AG09309 (cell line): ENCODE data around the gene MAP2K1.

ENCODE experiments used
- DNase-seq: peaks from one replicate; pipeline ENCODE4 v3.0.0-alpha.2; 2010; ENCODE audit warnings: low read depth
- H3K4me3 ChIP-seq: 2 replicates; pipeline ENCODE4 v1.5.1; 2011; ENCODE audit warnings: mild to moderate bottlenecking, low read depth, low read length, moderate library complexity; ENCODE audit not compliant: control insufficient read depth
- TF ChIP-seq, protein P1 (sequence below): IDR thresholded peaks from 2 replicates; pipeline ENCODE4 v1.5.1; 2011; ENCODE audit warnings: mild to moderate bottlenecking, low read depth, low read length, inconsistent platforms; ENCODE audit not compliant: insufficient read depth, control insufficient read depth; ENCODE audit errors: missing control alignments

Gene MAP2K1

DNA sequence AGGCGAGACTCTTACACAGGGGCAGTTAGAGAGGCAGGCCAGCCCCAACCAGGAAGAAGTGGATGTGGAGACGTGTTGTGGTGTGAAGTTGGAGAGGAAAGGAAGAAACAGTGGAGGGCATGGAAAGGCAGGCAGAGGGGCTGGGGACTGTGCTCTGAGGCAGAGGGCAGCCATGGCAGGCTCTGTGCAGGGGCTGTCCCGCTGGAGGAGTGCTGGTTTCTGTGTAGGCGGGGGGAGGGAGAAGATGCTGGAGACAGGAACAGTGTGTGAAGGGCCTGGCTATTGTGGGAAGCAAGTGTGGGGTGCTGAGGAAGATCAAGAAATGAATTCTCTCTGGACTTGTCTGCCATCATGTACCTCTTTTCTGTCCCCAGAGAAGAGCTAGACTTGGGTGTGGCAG, 89.8 kb downstream of the MAP2K1 start:
- TF ChIP-seq, protein P1, sequence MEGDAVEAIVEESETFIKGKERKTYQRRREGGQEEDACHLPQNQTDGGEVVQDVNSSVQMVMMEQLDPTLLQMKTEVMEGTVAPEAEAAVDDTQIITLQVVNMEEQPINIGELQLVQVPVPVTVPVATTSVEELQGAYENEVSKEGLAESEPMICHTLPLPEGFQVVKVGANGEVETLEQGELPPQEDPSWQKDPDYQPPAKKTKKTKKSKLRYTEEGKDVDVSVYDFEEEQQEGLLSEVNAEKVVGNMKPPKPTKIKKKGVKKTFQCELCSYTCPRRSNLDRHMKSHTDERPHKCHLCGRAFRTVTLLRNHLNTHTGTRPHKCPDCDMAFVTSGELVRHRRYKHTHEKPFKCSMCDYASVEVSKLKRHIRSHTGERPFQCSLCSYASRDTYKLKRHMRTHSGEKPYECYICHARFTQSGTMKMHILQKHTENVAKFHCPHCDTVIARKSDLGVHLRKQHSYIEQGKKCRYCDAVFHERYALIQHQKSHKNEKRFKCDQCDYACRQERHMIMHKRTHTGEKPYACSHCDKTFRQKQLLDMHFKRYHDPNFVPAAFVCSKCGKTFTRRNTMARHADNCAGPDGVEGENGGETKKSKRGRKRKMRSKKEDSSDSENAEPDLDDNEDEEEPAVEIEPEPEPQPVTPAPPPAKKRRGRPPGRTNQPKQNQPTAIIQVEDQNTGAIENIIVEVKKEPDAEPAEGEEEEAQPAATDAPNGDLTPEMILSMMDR = no peak
- no peak overlapping the region for H3K4me3 ChIP-seq
- no peak for DNase-seq

DNA sequence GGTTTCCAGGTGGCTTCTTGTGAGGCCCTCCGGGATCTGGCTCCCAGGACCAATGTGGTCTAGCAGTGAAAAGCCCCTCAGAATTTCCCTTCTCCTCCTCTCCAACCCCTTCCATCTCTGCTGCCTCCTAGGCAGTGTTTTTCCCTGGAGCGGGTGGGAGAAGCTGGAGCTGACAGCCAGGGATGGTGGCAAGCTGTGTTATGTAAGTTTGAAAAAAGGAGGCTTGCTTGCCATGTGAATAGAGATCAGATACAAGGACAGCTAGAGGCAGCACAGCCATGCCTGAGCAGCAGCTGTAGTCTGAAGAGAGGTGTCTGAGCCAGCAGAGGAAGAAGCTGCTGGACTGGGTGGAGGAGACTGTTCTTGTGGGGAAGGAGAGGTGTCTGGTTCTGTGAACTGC, 90.3 kb downstream of the MAP2K1 start:
- no peak for DNase-seq
- H3K4me3 ChIP-seq = no peak overlapping the region
- TF ChIP-seq, protein P1 = no peak

DNA sequence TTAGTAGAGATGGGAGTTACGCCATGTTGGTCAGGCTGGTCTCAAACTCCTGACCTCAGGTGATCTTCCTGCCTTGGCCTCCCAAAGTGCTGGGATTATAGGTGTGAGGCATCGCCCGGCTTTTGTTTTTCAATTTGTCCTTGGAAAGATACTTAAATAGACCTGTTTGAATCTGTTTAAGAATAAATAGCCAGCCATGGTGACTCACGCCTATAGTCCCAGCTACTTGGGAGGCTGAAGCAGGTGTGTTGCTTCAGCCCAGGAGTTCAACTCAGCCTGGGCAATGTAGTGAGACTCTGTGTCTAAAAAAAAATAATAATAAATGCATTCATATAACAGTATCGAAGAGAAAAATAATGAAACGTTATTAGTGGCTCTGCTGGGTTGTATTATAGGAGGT, 93.6 kb downstream of the MAP2K1 start:
- H3K4me3 ChIP-seq = no peak overlapping the region
- no peak for DNase-seq
- TF ChIP-seq, protein P1 = no peak

DNA sequence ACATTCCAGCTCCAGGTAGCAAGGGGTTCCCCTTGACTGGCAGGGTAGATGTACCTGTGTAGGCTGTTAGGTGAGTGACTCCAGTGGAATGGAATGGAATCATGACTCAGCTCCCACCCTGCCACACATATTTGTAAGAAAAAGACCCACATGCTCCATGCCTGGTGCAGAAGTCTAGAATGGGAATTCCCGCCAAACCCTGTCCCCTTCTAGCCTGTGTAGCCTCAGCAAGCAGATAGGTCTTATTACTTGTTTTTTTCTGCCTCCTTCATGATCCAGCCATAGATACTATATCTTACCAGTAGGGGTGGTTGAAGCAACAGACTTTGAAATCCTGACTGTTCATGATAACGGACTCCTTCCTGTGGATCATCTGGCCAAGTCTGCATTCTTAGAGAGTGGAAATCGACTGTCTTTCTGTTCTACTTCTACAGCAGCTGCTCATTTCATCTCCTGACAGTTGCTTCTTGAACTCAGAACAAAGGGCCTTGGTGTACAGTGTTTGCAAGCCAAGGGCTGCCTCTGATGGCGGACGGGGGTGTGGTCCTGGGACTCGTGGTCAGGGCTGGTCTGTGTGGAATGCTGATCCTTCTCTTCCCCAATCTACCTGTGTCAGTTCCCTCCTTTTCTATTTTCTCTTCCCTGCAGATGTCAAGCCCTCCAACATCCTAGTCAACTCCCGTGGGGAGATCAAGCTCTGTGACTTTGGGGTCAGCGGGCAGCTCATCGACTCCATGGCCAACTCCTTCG, 94.6 kb downstream of the MAP2K1 start:
- TF ChIP-seq, protein P1 = no peak
- no peak for DNase-seq
- no peak overlapping the region for H3K4me3 ChIP-seq

DNA sequence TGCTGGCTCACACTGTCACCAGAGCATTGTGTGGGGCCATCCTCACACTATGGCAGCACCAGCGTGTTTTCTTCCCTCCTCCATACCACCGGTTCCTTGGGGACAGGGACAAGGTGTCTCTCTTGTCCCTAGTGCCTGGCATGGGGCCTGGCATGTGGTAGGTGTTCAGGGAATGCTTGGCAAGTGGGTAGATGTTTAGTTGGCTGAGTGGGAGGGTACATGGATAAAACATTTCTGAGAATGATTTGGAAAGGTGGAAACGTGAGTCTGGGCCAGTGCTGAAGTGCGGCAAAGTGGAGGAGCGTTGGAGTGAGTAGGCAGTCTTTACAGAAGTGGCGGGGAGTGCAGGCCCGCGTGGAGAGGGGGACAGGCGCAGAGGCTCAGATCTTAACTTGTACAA, 95.8 kb downstream of the MAP2K1 start:
- no peak for DNase-seq
- no peak overlapping the region for H3K4me3 ChIP-seq
- TF ChIP-seq, protein P1 = no peak

DNA sequence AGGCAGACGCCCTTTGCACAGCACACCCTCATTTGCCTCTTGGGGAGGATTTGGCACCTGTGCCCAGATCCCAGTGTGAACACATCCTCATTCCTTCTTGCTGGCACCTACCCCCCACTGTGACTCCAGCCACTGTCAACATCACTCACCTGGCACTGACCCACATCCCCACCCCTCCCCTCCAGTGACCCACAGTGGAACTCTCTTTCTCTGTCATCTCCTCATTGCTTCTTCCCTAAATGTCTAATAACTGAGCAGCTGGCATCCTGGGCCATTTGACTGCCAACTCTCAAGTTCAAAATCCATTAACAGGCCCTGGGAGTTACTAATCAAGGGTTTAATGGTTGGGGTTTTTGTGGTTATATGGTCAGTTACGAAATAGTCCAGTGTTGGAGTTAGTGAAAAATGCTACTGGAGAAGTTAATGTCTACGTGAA, 96.4 kb downstream of the MAP2K1 start:
- H3K4me3 ChIP-seq = no peak overlapping the region
- peak; percentile 46 for DNase-seq
- TF ChIP-seq, protein P1 = no peak

DNA sequence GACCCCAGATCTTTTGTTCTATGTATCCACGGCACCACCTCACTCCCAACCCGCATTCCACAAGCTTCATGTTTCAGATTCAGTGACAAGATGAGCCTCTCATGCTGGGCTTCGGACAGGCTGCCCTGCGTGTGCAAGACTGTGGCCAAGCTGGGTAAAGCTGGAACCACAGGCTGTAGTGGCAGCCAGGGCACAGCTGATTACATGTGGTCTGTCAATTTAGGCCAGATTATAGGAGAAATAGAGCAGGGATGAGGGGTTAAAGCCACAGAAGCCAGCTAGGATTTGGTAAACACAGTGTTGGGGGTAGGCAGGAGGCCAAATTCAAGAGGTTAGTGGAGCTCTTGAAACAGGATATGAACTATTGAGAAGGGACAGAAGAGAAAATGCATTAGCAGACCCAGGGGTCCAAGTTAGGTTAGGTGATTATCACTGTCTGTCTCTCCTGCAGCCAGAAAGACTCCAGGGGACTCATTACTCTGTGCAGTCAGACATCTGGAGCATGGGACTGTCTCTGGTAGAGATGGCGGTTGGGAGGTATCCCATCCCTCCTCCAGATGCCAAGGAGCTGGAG, 97.9 kb downstream of the MAP2K1 start:
- H3K4me3 ChIP-seq = no peak overlapping the region
- TF ChIP-seq, protein P1 = no peak
- DNase-seq = no peak
